Measurements from ENCODE around the gene FILIP1L.

The FILIP1L gene

GRCh38 chr3:99864289-99864688, 250.0 kb downstream of the FILIP1L start:
- Histone ChIP-seq H3K4me3 (replicated peaks; ENCODE audit: low read depth, low read length) (no peak overlapping the region), H3K27me3 (replicated peaks; ENCODE audit: control insufficient read depth, insufficient read depth, low read length) (no peaks in the 10 kb centered on the region), H3K36me3 (ENCODE audit: control insufficient read depth, insufficient read depth, low read length) (no peaks in the 10 kb centered on the region; the same call in 1 of the 2 replicates)
- no peak for TF ChIP-seq CTCF (IDR thresholded peaks at IDR 0.05; ENCODE audit: insufficient read depth, low read length, poor library complexity, severe bottlenecking)
- no peak for DNase-seq (ENCODE audit: extremely low read depth, insufficient read length)

GRCh38 chr3:99863588-99863987, 250.7 kb downstream of the FILIP1L start:
- DNase-seq (ENCODE audit: extremely low read depth, insufficient read length), result no peak
- Histone ChIP-seq H3K36me3 (ENCODE audit: control insufficient read depth, insufficient read depth, low read length) (no peaks in the 10 kb centered on the region; the same call in 1 of the 2 replicates), H3K4me3 (replicated peaks; ENCODE audit: low read depth, low read length) (no peak overlapping the region), H3K27me3 (replicated peaks; ENCODE audit: control insufficient read depth, insufficient read depth, low read length) (no peaks in the 10 kb centered on the region)
- no peak for TF ChIP-seq CTCF (IDR thresholded peaks at IDR 0.05; ENCODE audit: insufficient read depth, low read length, poor library complexity, severe bottlenecking)

GRCh38 chr3:99863002-99863401, 251.3 kb downstream of the FILIP1L start:
- Histone ChIP-seq H3K4me3 (replicated peaks; ENCODE audit: low read depth, low read length) (no peak overlapping the region), H3K36me3 (ENCODE audit: control insufficient read depth, insufficient read depth, low read length) (no peaks in the 10 kb centered on the region; the same call in 1 of the 2 replicates), H3K27me3 (replicated peaks; ENCODE audit: control insufficient read depth, insufficient read depth, low read length) (no peaks in the 10 kb centered on the region)
- no peak for DNase-seq (ENCODE audit: extremely low read depth, insufficient read length)
- TF ChIP-seq CTCF (IDR thresholded peaks at IDR 0.05; ENCODE audit: insufficient read depth, low read length, poor library complexity, severe bottlenecking), result no peak

- DNase-seq (ENCODE audit: extremely low read depth, insufficient read length), result no peak
- Histone ChIP-seq H3K4me3 (replicated peaks; ENCODE audit: low read depth, low read length) (no peak overlapping the region), H3K27me3 (replicated peaks; ENCODE audit: control insufficient read depth, insufficient read depth, low read length) (no peaks in the 10 kb centered on the region), H3K36me3 (ENCODE audit: control insufficient read depth, insufficient read depth, low read length) (no peaks in the 10 kb centered on the region; the same call in 1 of the 2 replicates)
- TF ChIP-seq CTCF (IDR thresholded peaks at IDR 0.05; ENCODE audit: insufficient read depth, low read length, poor library complexity, severe bottlenecking), result no peak
These were observed 252.1 kb downstream of the FILIP1L start for GRCh38 chr3:99862208-99862607.

GRCh38 chr3:99861216-99861615, 253.1 kb downstream of the FILIP1L start:
- no peaks in the 10 kb centered on the region; the same call in 1 of the 2 replicates for H3K36me3 ChIP-seq (ENCODE audit: control insufficient read depth, insufficient read depth, low read length)
- no peaks in the 10 kb centered on the region for H3K27me3 ChIP-seq (replicated peaks; ENCODE audit: control insufficient read depth, insufficient read depth, low read length)
- TF ChIP-seq CTCF (IDR thresholded peaks at IDR 0.05; ENCODE audit: insufficient read depth, low read length, poor library complexity, severe bottlenecking), result no peak
- DNase-seq (ENCODE audit: extremely low read depth, insufficient read length), result no peak
- H3K4me3 ChIP-seq (replicated peaks; ENCODE audit: low read depth, low read length), result no peak overlapping the region

- no peak for TF ChIP-seq CTCF (IDR thresholded peaks at IDR 0.05; ENCODE audit: insufficient read depth, low read length, poor library complexity, severe bottlenecking)
- Histone ChIP-seq H3K27me3 (replicated peaks; ENCODE audit: control insufficient read depth, insufficient read depth, low read length) (no peaks in the 10 kb centered on the region), H3K36me3 (ENCODE audit: control insufficient read depth, insufficient read depth, low read length) (no peaks in the 10 kb centered on the region; the same call in 1 of the 2 replicates), H3K4me3 (replicated peaks; ENCODE audit: low read depth, low read length) (no peak overlapping the region)
- no peak for DNase-seq (ENCODE audit: extremely low read depth, insufficient read length)
These were observed 254.5 kb downstream of the FILIP1L start for GRCh38 chr3:99859825-99860224.

Measured in GM06990 (cell line).